Nucleus accumbens (tissue), 56 donors: Measurements from ENCODE around the gene UNC79.

Experiments used
- DNase-seq, 56 donors: peaks; one replicate each; lab custom pipeline; 2025; lab: John Stamatoyannopoulos, UW

The UNC79 gene

GRCh38 chr14:93543766-93544165 lies 113.0 kb downstream of the UNC79 start:
- DNase-seq: no peak

DNA sequence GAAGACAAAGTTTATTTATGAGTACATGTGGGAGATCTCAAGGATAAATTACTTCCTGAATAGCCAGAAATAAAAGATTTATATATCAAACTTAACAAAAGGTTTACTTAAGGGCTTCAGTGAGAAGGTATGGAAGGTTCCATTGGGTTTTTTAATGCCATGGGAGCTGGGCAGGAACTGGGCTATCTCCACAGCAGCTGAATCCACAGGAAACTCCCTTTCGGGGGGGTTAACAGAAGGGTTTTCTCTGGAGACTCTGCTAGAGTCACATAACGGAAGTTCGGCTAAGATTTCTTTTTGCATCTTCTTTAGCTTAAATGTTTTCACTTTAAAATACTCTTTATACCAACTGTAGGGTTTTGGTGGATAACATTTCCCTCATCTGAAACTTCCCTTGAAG lies 113.5 kb downstream of the UNC79 start:
- DNase-seq: no peak

- DNase-seq: no peak
Observed at GRCh38 chr14:93546642-93547041, 115.9 kb downstream of the UNC79 start.

DNA sequence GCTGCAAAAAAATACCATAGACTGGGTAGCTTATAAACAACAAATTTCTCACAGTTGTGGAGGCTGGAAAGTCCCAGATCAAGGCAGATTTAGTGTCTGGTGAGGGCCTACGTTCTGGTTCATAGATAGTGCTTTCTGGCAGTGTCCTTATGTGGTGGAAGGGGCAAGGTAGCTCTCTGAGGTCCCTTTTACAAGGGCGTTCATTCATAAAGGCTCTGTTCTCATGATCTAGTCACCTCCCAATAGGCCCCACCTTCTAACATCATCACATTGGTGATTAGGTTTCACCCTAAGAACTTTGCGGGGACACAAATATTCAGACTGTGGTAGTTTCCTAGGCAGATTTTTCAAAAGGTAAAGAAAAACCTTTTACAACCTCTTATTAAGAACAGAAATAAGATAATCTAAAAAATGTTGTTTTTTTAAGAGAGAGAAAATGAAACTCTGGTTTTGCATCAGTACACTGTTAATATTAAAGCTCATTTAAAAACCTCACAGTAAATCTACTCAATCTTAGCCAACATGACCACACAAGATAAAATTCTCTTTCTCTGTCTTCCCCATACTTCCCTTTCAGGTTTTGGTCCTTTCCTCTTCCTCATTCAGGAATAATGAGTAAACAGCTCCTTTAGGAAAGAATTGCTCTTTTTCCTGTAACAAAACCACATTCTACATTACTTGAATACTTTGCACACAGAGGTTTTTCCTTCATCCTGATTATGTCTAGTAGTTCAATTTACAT lies 117.5 kb downstream of the UNC79 start:
- DNase-seq: no peak

DNA sequence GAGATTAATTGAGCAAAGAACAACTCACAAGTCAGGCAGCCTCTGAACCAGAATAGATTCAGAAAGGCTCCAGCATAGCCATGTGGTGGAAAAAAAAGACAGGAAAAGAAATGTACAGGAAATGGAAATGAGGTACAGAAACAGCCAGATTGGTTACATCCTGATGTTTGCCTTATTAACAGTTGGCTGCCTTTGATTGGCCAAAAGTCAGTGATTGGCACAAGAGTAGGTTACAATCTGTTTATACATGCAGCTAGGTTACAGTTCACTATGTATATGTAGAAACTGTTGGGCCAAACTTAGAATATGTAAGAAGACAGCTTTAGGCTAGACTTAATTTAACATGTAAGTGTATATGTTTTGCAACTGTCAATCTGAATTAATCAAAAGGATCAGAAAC lies 118.9 kb downstream of the UNC79 start:
- DNase-seq: no peak

DNA sequence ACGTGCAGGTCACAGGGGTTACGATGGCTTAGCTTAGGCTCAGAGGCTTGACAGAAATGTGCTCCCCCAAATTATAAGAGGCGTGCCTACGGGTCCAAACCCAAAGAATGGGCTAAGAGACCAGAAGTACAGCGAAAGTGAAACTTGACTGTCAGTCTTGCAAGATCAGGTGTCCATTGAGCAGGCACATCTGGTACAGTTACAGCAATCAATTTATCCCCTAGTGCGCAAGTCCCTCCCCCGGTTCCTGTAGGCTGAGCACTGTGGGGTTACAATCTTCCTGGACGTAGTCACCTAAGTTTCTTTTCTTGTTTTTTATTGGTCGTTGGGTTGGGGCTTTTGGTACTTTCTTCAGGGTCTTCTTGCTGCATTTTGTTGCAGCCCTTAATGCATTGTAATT lies 134.2 kb downstream of the UNC79 start:
- DNase-seq: no peak

DNA sequence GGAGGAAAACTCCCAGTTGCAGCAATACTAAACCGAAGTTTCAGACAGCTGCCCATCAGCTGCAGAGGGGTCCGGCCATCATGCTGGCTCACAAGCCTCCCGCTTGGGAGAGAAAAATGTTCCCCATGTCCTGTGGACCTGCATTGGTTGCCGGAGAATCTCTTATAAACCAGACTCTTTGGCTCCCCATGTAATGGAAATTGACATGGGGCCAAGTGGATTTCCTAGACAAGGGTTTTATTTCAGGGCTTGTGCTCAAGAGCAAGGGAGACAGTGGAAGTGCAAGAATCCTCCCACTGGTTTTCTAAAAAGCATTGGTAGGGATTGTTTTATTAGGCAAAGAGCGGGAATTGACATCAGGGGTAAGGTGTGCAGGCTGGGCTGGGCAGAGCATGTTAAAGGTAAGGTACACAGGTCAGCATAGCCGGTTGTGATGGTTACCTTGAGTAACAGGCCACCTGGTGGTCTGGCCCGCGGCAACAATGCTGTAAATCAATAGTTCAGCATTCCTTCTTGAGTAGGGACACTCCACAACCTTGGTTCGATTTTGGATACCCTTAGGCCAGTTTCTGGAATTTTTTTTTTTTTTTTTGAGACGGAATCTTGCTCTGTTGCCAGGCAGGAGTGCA lies 135.4 kb downstream of the UNC79 start:
- no peak for DNase-seq

DNA sequence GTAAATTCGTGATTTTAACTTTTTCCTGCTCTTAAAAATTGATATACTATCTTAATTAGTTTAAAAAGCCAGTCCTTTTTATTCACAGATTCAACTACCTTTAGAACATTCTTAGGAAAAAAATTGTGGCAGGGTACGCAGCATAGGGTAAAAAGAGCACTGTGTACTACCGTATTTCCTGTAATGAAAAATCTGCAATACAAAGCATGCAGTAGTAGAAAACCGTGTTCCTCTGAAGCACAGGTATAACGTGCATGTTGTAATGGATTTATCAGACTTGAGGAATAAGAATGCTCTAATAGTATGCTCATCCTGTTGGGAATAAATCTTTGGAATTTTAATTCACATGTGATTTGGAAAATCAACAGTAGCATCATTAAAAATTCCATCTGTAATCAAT lies 140.5 kb downstream of the UNC79 start:
- DNase-seq: no peak

GRCh38 chr14:93579178-93579577 lies 148.4 kb downstream of the UNC79 start:
- DNase-seq: no peak

GRCh38 chr14:93582516-93582915 lies 151.8 kb downstream of the UNC79 start:
- DNase-seq: no peak

DNA sequence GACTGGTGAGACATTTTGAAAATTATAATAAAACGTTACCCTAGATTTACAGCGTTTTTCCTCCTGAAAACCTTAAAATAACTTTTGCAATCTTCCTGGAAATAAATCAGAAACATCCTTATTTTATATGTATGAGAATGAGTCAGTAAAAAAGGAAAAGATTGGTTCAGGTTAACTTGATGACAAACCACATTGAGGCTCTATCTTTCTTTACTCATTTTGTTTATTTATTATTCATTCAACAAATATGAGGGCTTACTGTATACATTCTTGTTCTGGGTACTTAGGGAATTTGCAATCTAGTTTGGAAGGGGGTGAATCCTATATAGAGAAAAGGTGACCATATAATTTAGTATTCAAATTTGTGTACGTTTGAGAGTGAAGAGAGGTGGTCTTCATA lies 156.6 kb downstream of the UNC79 start:
- no peak for DNase-seq

DNA sequence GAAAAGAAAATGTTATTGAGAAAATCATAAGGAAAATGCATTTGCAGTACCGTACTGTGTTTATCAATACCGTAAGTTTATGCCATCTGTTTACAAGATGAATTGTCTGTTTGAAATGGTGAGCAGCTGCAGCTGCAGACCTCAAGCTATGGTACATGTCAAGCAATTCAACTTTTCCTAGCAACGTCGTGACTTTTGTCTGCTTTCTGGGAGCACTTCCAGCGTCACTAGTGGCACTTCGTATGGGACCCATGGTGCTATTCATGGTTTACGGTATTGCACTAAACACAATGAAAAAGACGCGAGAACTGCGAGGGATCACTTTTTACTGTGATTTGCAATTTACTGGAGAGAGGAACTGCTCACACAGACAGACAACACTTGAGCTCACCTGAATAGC lies 160.8 kb downstream of the UNC79 start:
- DNase-seq: no peak

GRCh38 chr14:93592786-93593185 lies 162.0 kb downstream of the UNC79 start:
- no peak for DNase-seq

DNA sequence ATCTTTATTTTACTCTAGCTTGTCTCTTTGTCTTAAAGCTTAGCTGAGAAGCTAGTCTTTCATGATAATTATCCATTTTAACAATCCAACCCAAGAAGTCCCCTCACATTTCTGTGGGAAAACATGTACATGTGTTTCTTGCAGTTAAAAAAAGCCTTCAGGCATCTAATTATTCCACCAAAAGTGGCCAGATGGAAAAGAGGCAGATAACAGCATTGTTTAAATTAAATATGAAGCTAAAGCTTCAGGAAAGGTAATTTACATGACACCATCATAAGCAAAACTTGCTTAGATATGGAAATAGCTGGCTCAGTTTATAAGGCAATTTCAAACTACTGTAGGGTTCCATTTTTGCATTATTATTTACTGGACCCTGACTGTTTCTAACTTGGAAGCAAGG lies 175.4 kb downstream of the UNC79 start:
- no peak for DNase-seq

DNA sequence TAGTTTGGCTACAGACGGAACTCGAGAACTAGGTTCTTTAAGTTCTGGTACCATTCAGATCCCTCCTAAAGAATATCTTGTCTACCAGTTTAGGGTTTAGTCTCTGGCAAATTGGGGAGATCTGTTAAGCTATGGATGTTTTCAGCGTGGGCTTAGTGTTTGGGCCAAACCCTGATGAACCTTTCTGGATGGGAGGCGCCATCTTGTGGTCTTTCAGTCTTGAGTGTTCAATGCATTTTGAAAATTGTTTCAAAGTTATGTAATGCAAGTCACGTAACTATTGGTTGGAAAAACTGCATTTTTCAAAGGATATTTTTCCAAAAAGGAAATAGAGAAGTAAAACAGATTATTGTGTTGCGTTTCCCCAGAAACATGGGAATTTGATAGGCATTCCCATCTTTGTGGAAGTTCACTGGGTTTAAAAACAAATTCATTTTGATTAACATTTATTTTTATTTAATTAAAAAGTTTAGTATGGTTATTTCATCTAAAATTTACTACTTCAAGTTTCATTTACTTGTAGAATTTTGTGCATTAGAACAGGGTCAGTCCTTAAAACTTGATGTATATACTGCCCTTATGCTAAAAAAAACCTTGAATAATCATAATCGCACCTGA lies 188.5 kb downstream of the UNC79 start:
- DNase-seq: peak in 26 of 56 donors; percentile 1 to 63 (median 11)

GRCh38 chr14:93628048-93628447 lies 197.3 kb downstream of the UNC79 start:
- no peak for DNase-seq

GRCh38 chr14:93629643-93630042 lies 198.9 kb downstream of the UNC79 start:
- DNase-seq: no peak

- no peak for DNase-seq
Observed at GRCh38 chr14:93638790-93639189, 208.1 kb downstream of the UNC79 start.

DNA sequence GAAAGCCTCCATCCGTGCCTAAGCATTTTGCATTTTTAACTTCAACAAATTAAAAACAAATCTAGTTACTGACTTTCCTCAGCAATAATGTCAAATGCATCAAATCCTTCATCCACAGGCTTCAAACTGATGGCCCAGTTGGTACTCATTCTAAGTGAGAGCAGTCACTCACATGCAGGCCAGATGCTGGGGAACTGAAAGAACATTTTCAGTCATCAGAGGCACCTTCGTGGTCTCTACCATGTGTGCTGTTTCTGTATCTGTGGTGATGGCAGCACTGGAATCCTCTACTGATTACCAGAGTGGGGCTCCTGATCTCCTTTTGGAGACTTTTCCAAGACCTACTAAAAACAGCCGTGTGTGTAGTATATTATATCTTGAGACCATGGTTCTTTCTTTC lies 212.4 kb downstream of the UNC79 start:
- no peak for DNase-seq

GRCh38 chr14:93643676-93644075 lies 212.9 kb downstream of the UNC79 start:
- DNase-seq: no peak

DNA sequence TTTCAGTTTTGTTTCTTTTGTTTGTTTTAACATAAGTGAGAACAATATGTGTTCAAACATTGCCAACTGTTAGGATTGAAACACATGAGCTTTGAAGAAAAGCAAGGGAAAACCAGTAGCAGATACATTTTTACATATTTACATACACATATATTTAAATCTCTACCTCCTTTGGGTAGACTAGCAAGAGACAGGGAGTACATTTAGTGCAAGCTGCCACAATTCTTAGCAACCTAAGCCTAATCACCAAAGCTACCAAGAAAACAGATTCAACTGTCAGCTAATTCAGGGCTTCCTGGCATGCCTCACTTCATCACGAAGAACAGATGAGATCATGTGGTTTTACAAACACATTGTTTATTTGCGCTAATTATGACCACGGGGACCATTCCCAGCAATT lies 214.5 kb downstream of the UNC79 start:
- DNase-seq: no peak
